Neuronal stem cell (in vitro differentiated cells): Measurements from ENCODE around the gene SRCIN1.
A peak's percentile ranks its signal among the peaks of the same experiment; 100 is the strongest.
"Not testable (repeated sequence)": the region's sequence is repeated elsewhere in the genome, so short reads cannot be mapped to it uniquely, and the experiment has no call there.

Source experiments
- DNase-seq: peaks from one replicate; pipeline ENCODE4 v3.0.0-alpha.2; 2013; ENCODE audit warnings: low spot score
- H2AFZ ChIP-seq: one replicate; pipeline ENCODE4 v1.6.1; 2013; ENCODE audit warnings: mild to moderate bottlenecking, low read length, inconsistent platforms
- H2AK5ac ChIP-seq: 2 replicates; pipeline ENCODE4 v1.6.1; 2013; ENCODE audit warnings: low read depth, mild to moderate bottlenecking, inconsistent platforms, low read length, moderate library complexity, mixed read lengths
- H2BK120ac ChIP-seq: 2 replicates; pipeline ENCODE4 v1.6.1; 2013; ENCODE audit warnings: low read depth, mild to moderate bottlenecking, inconsistent platforms, low read length, moderate library complexity, mixed read lengths
- H2BK12ac ChIP-seq: one replicate; pipeline ENCODE4 v1.6.1; 2013; ENCODE audit warnings: low read length, inconsistent platforms
- H2BK15ac ChIP-seq: 2 replicates; pipeline ENCODE4 v1.6.1; 2013; ENCODE audit warnings: mild to moderate bottlenecking, low read length, inconsistent platforms, mixed read lengths
- H2BK5ac ChIP-seq: one replicate; pipeline ENCODE4 v1.6.1; 2013; ENCODE audit warnings: inconsistent platforms, mild to moderate bottlenecking, low read length, moderate library complexity
- H3K14ac ChIP-seq: one replicate; pipeline ENCODE4 v1.6.1; 2013; ENCODE audit warnings: low read length, inconsistent platforms
- H3K18ac ChIP-seq: 2 replicates; pipeline ENCODE4 v1.6.1; 2013; ENCODE audit warnings: low read length, inconsistent platforms
- H3K23ac ChIP-seq: 2 replicates; pipeline ENCODE4 v1.6.1; 2013; ENCODE audit warnings: low read depth, mild to moderate bottlenecking, mixed read lengths, low read length, inconsistent platforms; ENCODE audit not compliant: poor library complexity
- H3K27ac ChIP-seq: replicated peaks from 3 replicates; pipeline ENCODE4 v1.5.1; 2013; ENCODE audit warnings: low read length, inconsistent platforms
- H3K27me3 ChIP-seq, 3 experiments: 2 replicates each; pipeline ENCODE4 v1.6.1; 2013; ENCODE audit warnings: low read length in 3 of 3, mild to moderate bottlenecking in 2 of 3, inconsistent platforms in 1 of 3, low read depth in 1 of 3, mixed read lengths in 1 of 3, moderate library complexity in 1 of 3; ENCODE audit not compliant: control insufficient read depth in 3 of 3, insufficient read depth in 3 of 3
- H3K36me3 ChIP-seq, 2 donors: replicated peaks in 1 of 2; 2 replicates each; pipeline ENCODE4 v1.6.1; 2013; ENCODE audit warnings: low read length in 2 of 2; ENCODE audit not compliant: control insufficient read depth in 2 of 2, insufficient read depth in 2 of 2
- H3K4ac ChIP-seq: 2 replicates; pipeline ENCODE4 v1.6.1; 2013; ENCODE audit warnings: inconsistent platforms, mild to moderate bottlenecking, low read length, moderate library complexity
- H3K4me1 ChIP-seq, 2 donors: 1 replicate in 1 of 2; 2 replicates in 1 of 2; pipeline ENCODE4 v1.6.1; 2013; ENCODE audit warnings: low read length in 2 of 2, low read depth in 1 of 2; ENCODE audit not compliant: control insufficient read depth in 2 of 2, insufficient read depth in 1 of 2
- H3K4me2 ChIP-seq: one replicate; pipeline ENCODE4 v1.6.1; 2013; ENCODE audit warnings: mild to moderate bottlenecking, low read length, inconsistent platforms; ENCODE audit not compliant: insufficient read depth, poor library complexity, severe bottlenecking
- H3K4me3 ChIP-seq, 2 donors: 2 replicates each; pipeline ENCODE4 v1.5.1; 2013; ENCODE audit warnings: low read length in 2 of 2, mild to moderate bottlenecking in 2 of 2, inconsistent platforms in 1 of 2, moderate library complexity in 1 of 2
- H3K79me1 ChIP-seq: one replicate; pipeline ENCODE4 v1.6.1; 2013; ENCODE audit warnings: low read depth, mild to moderate bottlenecking, inconsistent platforms, low read length, moderate library complexity
- H3K9ac ChIP-seq: one replicate; pipeline ENCODE4 v1.6.1; 2013; ENCODE audit warnings: mild to moderate bottlenecking, low read depth, low read length, inconsistent platforms; ENCODE audit not compliant: poor library complexity
- H3K9me3 ChIP-seq, 2 donors: replicated peaks in 1 of 2; 2 replicates each; pipeline versions ENCODE3 to v1.6.1; 2013; ENCODE audit warnings: low read length in 2 of 2, mild to moderate bottlenecking in 2 of 2, inconsistent platforms in 1 of 2, low read depth in 1 of 2, mixed read lengths in 1 of 2, moderate library complexity in 1 of 2; ENCODE audit not compliant: control insufficient read depth in 2 of 2, insufficient read depth in 1 of 2
- H4K8ac ChIP-seq: one replicate; pipeline ENCODE4 v1.6.1; 2013; ENCODE audit warnings: low read depth, mild to moderate bottlenecking, inconsistent platforms, low read length, moderate library complexity
- H4K91ac ChIP-seq: one replicate; pipeline ENCODE4 v1.6.1; 2013; ENCODE audit warnings: low read length, low read depth, mild to moderate bottlenecking, inconsistent platforms; ENCODE audit not compliant: poor library complexity
- WGBS, 2 donors: extraction: QIAGEN DNeasy Blood & Tissue Kit; methylation state at CpG; one replicate each; pipeline ENCODE4 v1.1.7; 2013; ENCODE audit warnings: missing lambda C conversion rate in 2 of 2, mixed read lengths in 1 of 2; ENCODE audit not compliant: insufficient read length in 2 of 2, insufficient replicate concordance in 1 of 2; ENCODE audit errors: extremely low coverage in 2 of 2; 5-methylcytosine and 5-hydroxymethylcytosine counted together

Gene SRCIN1

DNA sequence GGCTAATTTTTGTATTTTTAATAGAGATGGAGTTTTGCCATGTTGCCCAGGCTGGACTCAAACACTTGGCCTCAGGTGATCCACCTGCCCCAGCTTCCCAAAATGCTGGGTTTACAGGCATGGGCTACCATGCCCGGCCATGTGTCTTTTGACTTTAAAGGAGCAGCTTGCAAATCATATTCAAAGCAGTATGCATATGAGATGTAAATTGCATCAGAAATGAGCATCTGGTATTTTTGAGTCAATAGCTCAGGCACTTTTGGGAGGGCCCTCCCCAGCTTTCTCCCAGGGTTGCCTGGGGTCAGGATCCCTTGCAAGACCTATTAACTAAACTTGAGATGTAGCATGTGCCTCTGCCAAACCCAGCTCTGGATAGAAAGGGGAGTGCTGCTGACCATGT is 47.5 kb upstream of the SRCIN1 start:
- no peak overlapping the region for H4K8ac ChIP-seq
- H3K4me3 ChIP-seq: no peak overlapping the region
- no peak overlapping the region for H2BK5ac ChIP-seq
- WGBS, 2 donors: no CpG with 5 or more reads among the region's 1 CpG
- no peak overlapping the region for H3K4me2 ChIP-seq
- no peak overlapping the region for H2BK120ac ChIP-seq
- peaks cover 11 to 28% of the 10 kb centered on the region in 2 donors for H3K4me1 ChIP-seq
- no peak overlapping the region for H2BK15ac ChIP-seq
- no peaks in the 10 kb centered on the region for H3K36me3 ChIP-seq
- no peak overlapping the region for H2BK12ac ChIP-seq
- no peak overlapping the region for H2AFZ ChIP-seq
- no peak overlapping the region for H3K27ac ChIP-seq
- DNase-seq: no peak
- H3K27me3 ChIP-seq: peaks cover 0 to 10% (median 0%) of the 10 kb centered on the region in 3 experiments
- no peak overlapping the region for H3K4ac ChIP-seq
- no peaks in the 10 kb centered on the region for H3K9me3 ChIP-seq
- H3K14ac ChIP-seq: no peak overlapping the region
- no peak overlapping the region for H3K18ac ChIP-seq
- H2AK5ac ChIP-seq: no peak overlapping the region
- H3K23ac ChIP-seq: no peak overlapping the region
- H3K79me1 ChIP-seq: no peaks in the 10 kb centered on the region
- H4K91ac ChIP-seq: no peak overlapping the region
- no peak overlapping the region for H3K9ac ChIP-seq

DNA sequence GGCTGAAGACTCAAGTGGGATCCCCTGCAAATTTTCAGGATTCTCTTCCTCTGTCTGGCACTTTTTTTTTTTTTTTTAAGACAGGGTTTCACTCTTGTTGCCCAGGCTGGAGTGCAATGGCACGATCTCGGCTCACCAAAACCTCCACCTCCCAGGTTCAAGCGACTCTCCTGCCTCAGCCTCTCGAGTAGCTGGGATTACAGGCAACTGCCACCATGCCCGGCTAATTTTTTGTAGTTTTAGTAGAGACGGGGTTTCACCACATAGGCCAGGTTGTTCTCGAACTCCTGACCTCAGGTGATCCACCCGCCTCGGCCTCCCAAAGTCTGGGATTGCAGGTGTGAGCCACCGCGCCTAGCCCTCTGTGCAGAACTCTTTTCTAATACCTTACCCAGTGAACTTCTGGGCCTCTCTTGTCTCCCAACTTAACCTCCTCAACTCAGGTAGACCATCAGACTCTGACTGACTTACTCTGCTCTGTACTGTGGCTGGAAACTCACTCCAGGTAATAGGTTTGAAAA is 45.0 kb upstream of the SRCIN1 start:
- not testable (repeated sequence) for H3K79me1 ChIP-seq
- no CpG with 5 or more reads among the region's 11 CpGs for WGBS, 2 donors

DNA sequence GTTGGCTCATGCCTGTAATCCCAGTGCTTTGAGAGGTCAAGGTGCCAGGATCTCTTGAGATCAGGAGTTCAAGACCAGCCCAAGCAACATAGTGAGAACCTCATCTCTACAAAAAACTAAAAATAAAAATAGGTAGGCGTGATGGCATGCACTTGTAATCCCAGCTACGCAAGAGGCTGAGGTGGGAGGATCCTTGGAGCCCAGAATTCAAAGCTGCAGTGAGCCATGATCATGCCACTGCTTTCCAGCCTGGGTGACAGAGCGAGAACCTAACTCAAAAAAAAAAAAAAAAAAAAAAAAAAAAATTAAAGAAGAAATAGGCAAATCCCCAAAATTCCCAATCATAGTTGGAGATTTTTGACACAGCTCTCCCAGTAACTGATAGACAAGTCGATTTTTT is 32.2 kb upstream of the SRCIN1 start:
- Histone ChIP-seq H3K9me3 (no peaks in the 10 kb centered on the region), H2BK12ac (no peak overlapping the region), H3K23ac (no peak overlapping the region), H3K79me1 (no peaks in the 10 kb centered on the region), H2AK5ac (no peak overlapping the region), H4K91ac (no peak overlapping the region), H3K27me3 (peaks cover 0 to 11% (median 0%) of the 10 kb centered on the region in 3 experiments), H2BK5ac (no peak overlapping the region), H4K8ac (no peak overlapping the region), H2AFZ (no peak overlapping the region), H3K4ac (no peak overlapping the region), H3K27ac (no peak overlapping the region), H3K9ac (no peak overlapping the region), H3K4me3 (no peak overlapping the region), H2BK15ac (no peak overlapping the region), H2BK120ac (no peak overlapping the region), H3K4me2 (no peak overlapping the region), H3K4me1 (peaks cover 0 to 1% of the 10 kb centered on the region in 2 donors), H3K36me3 (no peaks in the 10 kb centered on the region), H3K14ac (no peak overlapping the region), H3K18ac (no peak overlapping the region)
- DNase-seq: no peak
- WGBS, 2 donors: no CpG with 5 or more reads among the region's 4 CpGs

More for the DNA sequence above, 45.0 kb upstream of the SRCIN1 start:
- Histone ChIP-seq H3K4me1 (peaks cover 9 to 13% of the 10 kb centered on the region in 2 donors), H3K27me3 (peaks cover 0 to 10% (median 0%) of the 10 kb centered on the region in 3 experiments)
- not testable (repeated sequence) for H3K14ac ChIP-seq, H2AFZ ChIP-seq, H2AK5ac ChIP-seq, H3K9ac ChIP-seq, H4K91ac ChIP-seq, H3K4me2 ChIP-seq, H3K27ac ChIP-seq, H2BK120ac ChIP-seq, H3K4ac ChIP-seq, H2BK5ac ChIP-seq, H2BK12ac ChIP-seq, H4K8ac ChIP-seq, H3K23ac ChIP-seq, H3K4me3 ChIP-seq, H3K36me3 ChIP-seq, H3K9me3 ChIP-seq, DNase-seq, H2BK15ac ChIP-seq, H3K18ac ChIP-seq

DNA sequence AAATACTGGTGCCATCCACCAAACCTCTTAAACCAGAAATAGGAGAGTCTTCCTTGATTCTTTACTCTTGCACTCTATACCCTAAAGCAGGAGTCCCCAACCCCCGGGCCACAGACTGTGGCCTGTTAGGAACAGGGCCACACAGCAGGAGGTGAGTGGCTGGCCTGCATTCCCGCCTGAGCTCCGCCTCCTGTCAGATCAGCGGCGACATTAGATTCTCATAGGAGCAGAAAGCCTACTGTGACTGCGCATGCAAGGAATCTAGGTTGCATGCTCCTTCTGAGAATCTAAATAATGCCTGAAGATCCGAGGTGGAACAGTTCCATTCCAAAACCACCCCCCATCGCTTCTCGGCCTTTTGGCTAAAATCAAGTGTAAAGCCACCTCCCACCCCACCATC is 30.3 kb upstream of the SRCIN1 start:
- Histone ChIP-seq H3K9ac (no peak overlapping the region), H4K8ac (no peak overlapping the region), H3K27ac (no peak overlapping the region), H3K14ac (no peak overlapping the region), H3K9me3 (no peaks in the 10 kb centered on the region), H3K79me1 (no peaks in the 10 kb centered on the region), H2AK5ac (no peak overlapping the region), H2BK15ac (no peak overlapping the region), H3K18ac (no peak overlapping the region), H3K36me3 (no peaks in the 10 kb centered on the region), H2BK5ac (no peak overlapping the region), H2AFZ (peak overlapping the region; percentile 57), H3K23ac (no peak overlapping the region), H3K4me1 (peaks cover 0 to 1% of the 10 kb centered on the region in 2 donors), H2BK12ac (no peak overlapping the region), H3K27me3 (peaks cover 0 to 9% (median 0%) of the 10 kb centered on the region in 3 experiments), H3K4ac (no peak overlapping the region), H3K4me3 (no peak overlapping the region), H3K4me2 (peak overlapping the region; percentile 25), H2BK120ac (no peak overlapping the region), H4K91ac (no peak overlapping the region)
- WGBS, 2 donors: no CpG with 5 or more reads among the region's 9 CpGs
- DNase-seq: no peak
